Stimulated activated CD4-positive, alpha-beta T cell treated with anti-CD3 and anti-CD28 coated beads, Interleukin-1b, Interleukin-23, amount 100 ng/mL, for 48 hours (primary cell): Measurements from ENCODE around the gene ARPP21.
"Not testable (repeated sequence)": the region's sequence is repeated elsewhere in the genome, so short reads cannot be mapped to it uniquely, and the experiment has no call there.

Source experiments
- DNase-seq: peaks from one replicate; pipeline ENCODE4 v3.0.0-alpha.2; 2020

ARPP21 gene

GRCh38 chr3:35785234-35785888, 146.0 kb downstream of the ARPP21 start:
- DNase-seq = no peak

GRCh38 chr3:35787936-35788335, 148.6 kb downstream of the ARPP21 start:
- DNase-seq = no peak

GRCh38 chr3:35789042-35789831, 149.9 kb downstream of the ARPP21 start:
- no peak for DNase-seq

GRCh38 chr3:35790764-35791163, 151.4 kb downstream of the ARPP21 start:
- no peak for DNase-seq

GRCh38 chr3:35793667-35794066, 154.3 kb downstream of the ARPP21 start:
- DNase-seq = no peak

GRCh38 chr3:35800960-35801459, 161.7 kb downstream of the ARPP21 start:
- DNase-seq = no peak

- no peak for DNase-seq
Observed at GRCh38 chr3:35814531-35814930, 175.2 kb downstream of the ARPP21 start.

- not testable (repeated sequence) for DNase-seq
Observed at GRCh38 chr3:35815796-35816195, 176.5 kb downstream of the ARPP21 start.

GRCh38 chr3:35817216-35817615, 177.9 kb downstream of the ARPP21 start:
- no peak for DNase-seq

GRCh38 chr3:35832140-35832571, 192.8 kb downstream of the ARPP21 start:
- no peak for DNase-seq
